Transverse colon (tissue), 4 donors: ENCODE measurements around the gene C2orf49. TPM values are rescaled to one million over a fixed set of nuclear protein-coding genes. Genes with fewer than 3 reads are reported as not detected.

Experiments used
- DNase-seq: peaks from one replicate; pipeline ENCODE4 v3.0.0-alpha.2; 2019
- H3K27ac ChIP-seq, 4 donors: fragments of 200-600 bp; sonication (generic); 2 replicates each; pipeline ENCODE4 v1.5.1; 2016 to 2018; ENCODE audit warnings: inconsistent platforms in 4 of 4
- H3K27me3 ChIP-seq: fragments of 200-600 bp; sonication (generic); 2 replicates; pipeline ENCODE4 v1.5.1; 2017; ENCODE audit warnings: inconsistent platforms
- H3K36me3 ChIP-seq, 4 donors: fragments of 200-600 bp; sonication (generic); 2 replicates each; pipeline ENCODE4 v1.5.1; 2017 to 2019; ENCODE audit warnings: inconsistent platforms in 4 of 4
- H3K4me1 ChIP-seq, 4 donors: fragments of 200-600 bp; sonication (generic); 2 replicates each; pipeline ENCODE4 v1.5.1; 2017 to 2020; ENCODE audit warnings: inconsistent platforms in 4 of 4
- H3K4me3 ChIP-seq, 4 donors: fragments of 200-600 bp; sonication (generic); 1 replicate in 1 of 4; 2 replicates in 3 of 4; pipeline versions ENCODE4 v1.5.1 to v1.6.1; 2017 to 2019; ENCODE audit warnings: inconsistent platforms in 4 of 4
- H3K9me3 ChIP-seq, 2 donors: fragments of 200-600 bp; sonication (generic); 2 replicates each; pipeline ENCODE4 v1.5.1; 2017 to 2019; ENCODE audit warnings: inconsistent platforms in 2 of 2
- CTCF ChIP-seq, 5 experiments: fragments of 200-600 bp in 3 of 5; fragments of 450-650 bp in 2 of 5; sonication (generic) in 3 of 5; IDR thresholded peaks; 1 replicate in 2 of 5; 2 replicates in 3 of 5; pipeline ENCODE4 v1.5.1; 2016 to 2017; ENCODE audit warnings: antibody characterized with exemption in 5 of 5, inconsistent platforms in 3 of 5, mild to moderate bottlenecking in 2 of 5, moderate library complexity in 1 of 5
- EP300 ChIP-seq: sonication (generic); formaldehyde crosslinking; IDR thresholded peaks from one replicate; pipeline ENCODE4 v1.6.1; 2017; ENCODE audit warnings: antibody characterized with exemption, low read depth
- POLR2A ChIP-seq: fragments of 450-650 bp; IDR thresholded peaks from one replicate; pipeline ENCODE4 v1.6.1; 2016; ENCODE audit warnings: antibody characterized with exemption, mild to moderate bottlenecking, moderate library complexity
- POLR2AphosphoS5 ChIP-seq, 3 donors: sonication (generic); formaldehyde crosslinking; IDR thresholded peaks; one replicate each; pipeline ENCODE4 v1.6.1; 2016; ENCODE audit warnings: antibody characterized with exemption in 3 of 3
- WGBS, 2 donors: methylation state at CpG; one replicate each; pipeline ENCODE4 v1.1.5; 2018; ENCODE audit warnings: low coverage in 1 of 2; 5-methylcytosine and 5-hydroxymethylcytosine counted together
- in situ Hi-C, 4 donors: fragments of 200-750 bp; cut with MboI; loops; one replicate each; pipeline versions ENCODE4 v1.15.0 to v1.15.1; 2017; ENCODE audit warnings: low sequenced_read_pairs in 3 of 4, low pct_ligation_motif_present in 1 of 4, low pct_unique_long_range_greater_than_20kb in 1 of 4
- intact Hi-C: fragments of 100-400 bp; cut with DNase I; formaldehyde crosslinking; loops from one replicate; pipeline ENCODE4 v1.15.1; 2023; ENCODE audit warnings: low total_unique reads
- total RNA-seq, 4 donors: library from RNA; depleted of rRNA; stranded (reverse); fragments of >200 nt; gene quantifications; one replicate each; pipeline ENCODE4 v1.1.0, GENCODE V29; 2016

The C2orf49 gene
- total RNA-seq, 4 donors from 2014 or later = 1.8 to 17.6 (median 14.5) TPM

- H3K27me3 ChIP-seq = no peaks in the 10 kb centered on the region
- intact Hi-C loops = loop anchor here (2.0 kb wide), 1 partner anchor 149 kb away; no protein-coding TSS in a partner anchor
- peaks cover 11 to 40% (median 24%) of the 10 kb centered on the region in 4 donors for H3K4me1 ChIP-seq
- no peak for DNase-seq
- H3K36me3 ChIP-seq = peaks cover 0 to 4% (median 1%) of the 10 kb centered on the region in 4 donors
- peak overlapping the region; percentile 11 to 75 (median 30) for H3K27ac ChIP-seq
- H3K9me3 ChIP-seq = no peaks in the 10 kb centered on the region
- H3K4me3 ChIP-seq = no peak overlapping the region
- in situ Hi-C loops = loop anchor here in 3 of 4 donors (5.0 to 10.0 kb wide), 2 partner anchors 145 to 153 kb away; no protein-coding TSS in a partner anchor
- no peak for TF ChIP-seq EP300
- no peak for TF ChIP-seq CTCF (IDR thresholded peaks at IDR 0.05)
- TF ChIP-seq POLR2AphosphoS5 (IDR thresholded peaks at IDR 0.05) = no peak
- TF ChIP-seq POLR2A = no peak
- 61 to 67% methylated on average over 1 to 4 of the region's 4 CpGs for WGBS, 2 donors
These were observed 34.5 kb downstream of the C2orf49 start for GRCh38 chr2:105371810-105372209.

DNA sequence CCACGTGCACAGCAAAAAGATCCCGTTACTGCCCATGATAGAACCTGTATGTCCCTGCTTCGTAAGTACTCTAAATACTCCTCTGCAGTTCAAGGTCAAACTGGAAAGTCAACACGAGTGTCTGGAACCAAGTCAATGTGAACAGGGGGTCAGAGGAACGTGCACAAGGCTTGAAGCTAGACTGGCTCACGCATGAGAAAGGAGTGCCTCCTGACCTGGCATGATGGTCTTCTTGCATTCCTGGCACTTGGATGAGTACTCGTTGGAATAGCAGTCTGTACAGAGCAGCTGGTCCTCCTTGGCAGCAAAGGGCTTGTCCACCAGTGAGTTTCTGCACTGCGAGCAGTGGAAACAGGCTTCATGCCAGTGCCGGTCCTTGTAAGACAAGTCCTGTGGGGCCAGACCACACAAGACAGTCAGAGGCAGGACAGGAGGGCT lies 36.0 kb downstream of the C2orf49 start:
- WGBS, 2 donors = 49% methylated on average over 9 of the region's 9 CpGs; no CpG with 5 or more reads in 1 of the 2 donors
- in situ Hi-C loops (loop anchor here in 3 of 4 donors (5.0 to 10.0 kb wide), 2 partner anchors 144 to 151 kb away; no protein-coding TSS in a partner anchor), intact Hi-C loops (no loop called here)
- TF ChIP-seq EP300 (no peak), POLR2AphosphoS5 (IDR thresholded peaks at IDR 0.05) (peak in 2 of 3 donors; percentile 60 to 68), CTCF (IDR thresholded peaks at IDR 0.05) (no peak), POLR2A (no peak)
- peaks cover 11 to 33% (median 23%) of the 10 kb centered on the region in 4 donors for H3K4me1 ChIP-seq
- no peaks in the 10 kb centered on the region for H3K9me3 ChIP-seq
- H3K36me3 ChIP-seq = peaks cover 0 to 1% (median 0%) of the 10 kb centered on the region in 4 donors
- H3K4me3 ChIP-seq = no peak overlapping the region
- H3K27me3 ChIP-seq = no peaks in the 10 kb centered on the region
- peak overlapping the region; percentile 58 to 75 (median 66) for H3K27ac ChIP-seq
- DNase-seq = peak; percentile 48

- Histone ChIP-seq H3K4me1 (peaks cover 11 to 27% (median 17%) of the 10 kb centered on the region in 4 donors), H3K36me3 (no peaks in the 10 kb centered on the region), H3K9me3 (no peaks in the 10 kb centered on the region), H3K4me3 (no peak overlapping the region), H3K27me3 (no peaks in the 10 kb centered on the region), H3K27ac (peak overlapping the region; percentile 58 to 75 (median 66))
- no peak for DNase-seq
- TF ChIP-seq POLR2AphosphoS5 (IDR thresholded peaks at IDR 0.05) (no peak), EP300 (no peak), POLR2A (no peak), CTCF (IDR thresholded peaks at IDR 0.05) (no peak)
- intact Hi-C loops = no loop called here
- 67 to 73% methylated on average over 6 to 9 of the region's 9 CpGs for WGBS, 2 donors
- in situ Hi-C loops = loop anchor here in 3 of 4 donors (5.0 to 10.0 kb wide), 2 partner anchors 143 to 151 kb away; no protein-coding TSS in a partner anchor
These were observed 36.6 kb downstream of the C2orf49 start for GRCh38 chr2:105373895-105374401.

DNA sequence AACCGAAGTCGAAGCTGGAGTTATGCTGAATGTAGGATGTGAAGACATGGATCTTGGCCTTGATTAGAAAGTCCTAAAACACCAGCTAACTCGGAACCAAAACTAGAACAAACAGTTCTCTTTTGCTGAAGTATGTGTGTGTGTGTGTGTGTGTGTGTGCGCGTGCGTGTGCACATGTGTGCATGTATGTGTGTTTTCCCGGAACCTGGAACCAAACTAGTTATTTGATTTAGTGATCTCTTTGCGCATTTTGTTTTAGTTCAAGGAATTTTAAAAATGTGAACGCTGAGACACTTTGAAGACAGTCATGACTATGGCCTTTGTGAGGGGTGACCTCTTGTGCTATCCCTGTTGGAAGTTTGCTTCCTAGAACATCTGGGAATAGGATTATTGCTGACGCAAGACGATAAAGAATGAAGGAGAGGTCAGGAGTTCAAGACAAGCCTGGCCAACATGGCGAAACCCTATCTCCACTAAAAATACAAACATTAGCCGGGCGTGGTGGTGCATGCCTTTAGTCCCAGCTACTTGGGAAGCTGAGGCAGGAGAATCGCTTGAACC lies 37.7 kb downstream of the C2orf49 start:
- WGBS, 2 donors = 72 to 82% methylated on average over 11 to 15 of the region's 15 CpGs
- Histone ChIP-seq H3K36me3 (no peaks in the 10 kb centered on the region), H3K9me3 (no peaks in the 10 kb centered on the region), H3K4me1 (peaks cover 11 to 24% (median 15%) of the 10 kb centered on the region in 4 donors), H3K27ac (peak overlapping the region; percentile 61 to 75 (median 66)), H3K4me3 (no peak overlapping the region), H3K27me3 (no peaks in the 10 kb centered on the region)
- DNase-seq = no peak
- intact Hi-C loops = no loop called here
- TF ChIP-seq POLR2A = peak; percentile 11
- peak; percentile 2 for TF ChIP-seq EP300
- no peak for TF ChIP-seq CTCF (IDR thresholded peaks at IDR 0.05)
- TF ChIP-seq POLR2AphosphoS5 (IDR thresholded peaks at IDR 0.05) = peak in 2 of 3 donors; percentile 24 to 71
- in situ Hi-C loops = loop anchor here in 1 of 4 donors (10.0 kb wide), 1 partner anchor 150 kb away; no protein-coding TSS in a partner anchor
